K562 (cell line): ENCODE measurements around the gene AFF1. TPM values are rescaled to one million over a fixed set of nuclear protein-coding genes. Genes with fewer than 3 reads are reported as not detected.

ENCODE experiments used
- ATAC-seq: fragments of 200-7000 bp; cut with Tn5 transposase; 3 replicates; pipeline ENCODE4 v1.9.1; 2020; ENCODE audit warnings: moderate library complexity
- BruUV-seq: library from RNA; stranded (reverse); fragments of 400-500 nt; replicated peaks from 2 replicates; lab custom pipeline; 2021; lab: Mats Ljungman, UMichigan
- CTCF ChIA-PET: fragments of 300-600 bp; formaldehyde crosslinking; extraction: SDS; loops from one replicate; lab custom pipeline; 2021; ENCODE audit warnings: low intra/inter-chr PET ratio; lab: Yijun Ruan, JAX
- POLR2A ChIA-PET: fragments of 300-600, 350-650 bp; sonication (Branson Sonifier 250); formaldehyde crosslinking; extraction: SDS; loops from one replicate; lab custom pipeline; 2021; ENCODE audit warnings: antibody characterized with exemption, inconsistent platforms; lab: Yijun Ruan, JAX
- DNase-seq, 4 experiments: peaks; one replicate each; pipeline versions ENCODE4 v3.0.0 to v3.0.0-alpha.2; 2011 to 2018; ENCODE audit warnings: low spot score in 3 of 4, mixed read lengths in 3 of 4; ENCODE audit errors: extremely low read depth in 1 of 4
- FAIRE-seq: peaks from 2 replicates; lab custom pipeline; 2011; peaks lifted over from hg19 to GRCh38; lab: Jason Lieb, UNC
- H2AFZ ChIP-seq: 2 replicates; pipeline ENCODE4 v1.6.0; 2011; ENCODE audit warnings: low read depth, low read length, control low read depth, inconsistent platforms
- H3K27ac ChIP-seq: fragments of 200-600 bp; 3 replicates; pipeline ENCODE4 v1.8.0; 2011; ENCODE audit warnings: low read depth, mild to moderate bottlenecking, control low read depth, inconsistent platforms, low read length, moderate library complexity, mixed read lengths; ENCODE audit errors: extremely low read depth
- H3K27me3 ChIP-seq, 2 experiments: fragments of 300-600 bp in 1 of 2; 2 replicates in 1 of 2; 3 replicates in 1 of 2; pipeline versions ENCODE4 v1.6.0 to v1.8.0; 2011; ENCODE audit warnings: inconsistent platforms in 2 of 2, low read length in 2 of 2, mild to moderate bottlenecking in 1 of 2, mixed read lengths in 1 of 2, moderate library complexity in 1 of 2; ENCODE audit not compliant: control insufficient read depth in 2 of 2, insufficient read depth in 2 of 2
- H3K36me3 ChIP-seq: fragments of 300-600 bp; 3 replicates; pipeline ENCODE4 v1.8.0; 2011; ENCODE audit warnings: mild to moderate bottlenecking, low read length, inconsistent platforms; ENCODE audit not compliant: control insufficient read depth, insufficient read depth
- H3K4me1 ChIP-seq, 2 experiments: fragments of 200-600 bp in 1 of 2; replicated peaks in 1 of 2; 2 replicates in 1 of 2; 3 replicates in 1 of 2; pipeline versions ENCODE4 v1.5.1 to v1.8.0; 2011; ENCODE audit warnings: inconsistent platforms in 2 of 2, low read length in 2 of 2, mild to moderate bottlenecking in 1 of 2, mixed read lengths in 1 of 2, moderate library complexity in 1 of 2; ENCODE audit not compliant: control insufficient read depth in 2 of 2, insufficient read depth in 2 of 2
- H3K4me2 ChIP-seq: 2 replicates; pipeline ENCODE4 v1.6.1; 2011; ENCODE audit warnings: low read length, control low read depth, inconsistent platforms, mixed read lengths; ENCODE audit not compliant: insufficient read depth
- H3K4me3 ChIP-seq: fragments of 200-600 bp; sonication (generic), shearing (Covaris generic); 2 replicates; pipeline ENCODE4 v1.5.1; 2016; ENCODE audit warnings: control low read depth, inconsistent platforms
- H3K79me2 ChIP-seq: fragments of 200-600 bp; 3 replicates; pipeline ENCODE4 v1.8.0; 2011; ENCODE audit warnings: low read length, inconsistent platforms; ENCODE audit not compliant: control insufficient read depth, insufficient read depth
- H3K9ac ChIP-seq, 2 experiments: 2 replicates each; pipeline versions ENCODE4 v1.6.0 to v1.6.1; 2011; ENCODE audit warnings: low read depth in 2 of 2, low read length in 2 of 2, control low read depth in 1 of 2, inconsistent platforms in 1 of 2, mild to moderate bottlenecking in 1 of 2, mixed read lengths in 1 of 2; ENCODE audit not compliant: insufficient read depth in 1 of 2
- H3K9me1 ChIP-seq: one replicate; pipeline ENCODE4 v1.6.0; 2011; ENCODE audit warnings: inconsistent platforms, mild to moderate bottlenecking, low read length, moderate library complexity; ENCODE audit not compliant: control insufficient read depth, insufficient read depth
- H3K9me3 ChIP-seq: replicated peaks from 2 replicates; pipeline ENCODE4 v1.5.1; 2011; ENCODE audit warnings: low read depth, low read length, inconsistent platforms; ENCODE audit not compliant: control insufficient read depth, insufficient read depth
- H4K20me1 ChIP-seq: replicated peaks from 2 replicates; pipeline ENCODE4 v1.6.1; 2011; ENCODE audit warnings: low read length, inconsistent platforms, mixed read lengths; ENCODE audit not compliant: control insufficient read depth, insufficient read depth
- CEBPG ChIP-seq, 3 experiments: fragments of 200-800 bp in 1 of 3; sonication (Bioruptor generic) in 1 of 3; sonication (generic) in 1 of 3; formaldehyde crosslinking in 1 of 3; IDR thresholded peaks in 2 of 3; conservative IDR thresholded peaks in 1 of 3; 2 replicates each; pipeline versions ENCODE4 v1.6.1 to v1.8.0; 2016 to 2022; ENCODE audit warnings: missing compliant biosample characterization in 2 of 3, missing genetic modification characterization in 2 of 3, mild to moderate bottlenecking in 1 of 3, missing genetic modification reagents in 1 of 3
- HMG20A ChIP-seq: fragments of 450-650 bp; formaldehyde crosslinking; conservative IDR thresholded peaks from 2 replicates; pipeline ENCODE4 v1.4.0; 2020; ENCODE audit warnings: mild to moderate bottlenecking, mixed read lengths
- ZHX1 ChIP-seq: fragments of 150-350 bp; conservative IDR thresholded peaks from 2 replicates; pipeline ENCODE4 v1.6.1; 2014; ENCODE audit warnings: low read length
- WGBS: fragments of 100-300 bp; shearing (Covaris generic); methylation state at CpG from one replicate; pipeline ENCODE4 v1.1.6; 2016; ENCODE audit warnings: low coverage, mixed read lengths; ENCODE audit not compliant: insufficient coverage; ENCODE audit errors: missing lambda C conversion rate; 5-methylcytosine and 5-hydroxymethylcytosine counted together
- in situ Hi-C: fragments of 300-500 bp; cut with MboI; formaldehyde crosslinking; loops from 4 replicates; pipeline ENCODE4 v1.15.0; 2018; ENCODE audit warnings: inconsistent platforms, mixed read lengths
- intact Hi-C: fragments of 100-400 bp; cut with micrococcal nuclease; formaldehyde crosslinking; loops from 2 replicates; pipeline ENCODE4 v1.14.2; 2022
- polyA plus RNA-seq, 8 experiments: library from polyadenylated mRNA; depleted of rRNA in 4 of 8; stranded (reverse) in 5 of 8; unstranded in 3 of 8; fragments of >200 nt; fragmentation: Nextera tagmentation in 2 of 8; fragmentation: Illumina TruSeq in 1 of 8; extraction: Ambion mirVana in 2 of 8; extraction: Trizol in 1 of 8; gene quantifications; 2 replicates each; pipeline versions ENCODE4 v1.2.1 to v1.2.3, GENCODE V29; 2011 to 2014; ENCODE audit warnings: inconsistent platforms in 1 of 8, missing spikeins in 1 of 8
- total RNA-seq, 7 experiments: library from RNA; depleted of rRNA in 6 of 7; stranded (reverse); fragments of >200 nt in 6 of 7; fragmentation: Illumina TruSeq in 2 of 7; extraction: Trizol in 2 of 7; gene quantifications; 2 replicates each; pipeline versions ENCODE4 v1.2.1 to v1.2.3, GENCODE V29; 2011 to 2021; ENCODE audit warnings: low replicate concordance in 1 of 7

The AFF1 gene
- total and polyA plus RNA-seq, 9 of the 15 experiments (the other 6 are each of a cell fraction or from before 2014, with no cell fraction given) = 4.1 to 47.5 (median 17.2) TPM

DNA sequence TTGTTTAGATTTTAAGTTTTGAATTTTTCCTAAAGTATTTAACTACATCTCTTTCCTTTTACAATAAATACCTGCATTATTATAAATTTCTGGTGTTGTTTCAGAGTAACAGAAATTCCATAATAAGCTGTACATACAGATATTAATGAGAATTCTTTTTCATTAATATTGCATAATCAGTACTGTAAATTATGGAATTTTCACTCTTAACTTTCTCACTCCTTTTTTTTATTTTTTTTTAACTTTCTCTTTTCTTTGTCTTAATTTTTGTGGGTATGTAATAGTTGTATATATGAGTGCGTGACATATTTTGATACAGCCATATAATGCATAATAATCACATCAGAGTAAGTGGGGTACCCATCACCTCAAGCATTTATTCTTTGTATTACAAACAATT lies 175.1 kb downstream of the AFF1 start:
- no peak overlapping the region for H3K27ac ChIP-seq
- no peak overlapping the region for H3K4me2 ChIP-seq
- no peaks in the 10 kb centered on the region for H3K27me3 ChIP-seq
- 100% methylated on average over 1 of the region's 1 CpG for WGBS
- H3K36me3 ChIP-seq = peaks cover 81% of the 10 kb centered on the region
- no peak overlapping the region for H2AFZ ChIP-seq
- ATAC-seq (no peak), DNase-seq (no peak), FAIRE-seq (no peak)
- H3K9me1 ChIP-seq = no peaks in the 10 kb centered on the region
- intact Hi-C loops (no loop called here), in situ Hi-C loops (loop anchor here (25.0 kb wide), 1 partner anchor 598 kb away; no protein-coding TSS in a partner anchor)
- ChIA-PET POLR2A (no interaction called here), CTCF (no interaction called here)
- H3K79me2 ChIP-seq = no peaks in the 10 kb centered on the region
- no peak overlapping the region for H3K4me3 ChIP-seq
- no peak overlapping the region for H3K9ac ChIP-seq
- no TSS peak for BruUV-seq
- H3K4me1 ChIP-seq = peaks cover 4 to 7% of the 10 kb centered on the region in 2 experiments; a peak in 3 of 5 replicates
- TF ChIP-seq CEBPG (CRISPR knock-in tag; IDR thresholded peaks at IDR 0.05) (no peak), CEBPG (tag; conservative IDR thresholded peaks at IDR 0.05 in 1 of 2, IDR thresholded peaks at IDR 0.05 in 1 of 2) (peak; percentile 16 to 72; a peak in 2 of 4 replicates), ZHX1 (no peak), HMG20A (CRISPR knock-in tag) (no peak)
- H3K9me3 ChIP-seq = no peaks in the 10 kb centered on the region
- no peaks in the 10 kb centered on the region for H4K20me1 ChIP-seq
